Mesenchymal stem cell (in vitro differentiated cells and primary cell): ENCODE measurements around the gene CACNA2D3.
"Not testable (repeated sequence)": the region's sequence is repeated elsewhere in the genome, so short reads cannot be mapped to it uniquely, and the experiment has no call there.

ENCODE experiments used
- DNase-seq: peaks from one replicate; pipeline ENCODE4 v3.0.0-alpha.2; 2013
- H2AFZ ChIP-seq: one replicate; pipeline ENCODE4 v1.6.1; 2013; ENCODE audit warnings: low read depth, mild to moderate bottlenecking, control low read depth, inconsistent platforms, low read length, moderate library complexity
- H2AK5ac ChIP-seq: 2 replicates; pipeline ENCODE4 v1.6.1; 2013; ENCODE audit warnings: low read length, moderate library complexity, mild to moderate bottlenecking, inconsistent platforms; ENCODE audit not compliant: severe bottlenecking
- H2BK120ac ChIP-seq: one replicate; pipeline ENCODE4 v1.6.1; 2013; ENCODE audit warnings: low read depth, mild to moderate bottlenecking, inconsistent platforms, low read length, moderate library complexity
- H2BK12ac ChIP-seq, 2 experiments: one replicate each; pipeline ENCODE4 v1.6.1; 2013; ENCODE audit warnings: inconsistent platforms in 2 of 2, low read length in 2 of 2, mild to moderate bottlenecking in 2 of 2, moderate library complexity in 2 of 2, control low read depth in 1 of 2
- H2BK15ac ChIP-seq: one replicate; pipeline ENCODE4 v1.6.1; 2013; ENCODE audit warnings: mild to moderate bottlenecking, low read depth, inconsistent platforms; ENCODE audit not compliant: poor library complexity, severe bottlenecking
- H2BK5ac ChIP-seq: 2 replicates; pipeline ENCODE4 v1.6.1; 2013; ENCODE audit warnings: low read depth, mild to moderate bottlenecking, low read length, control low read depth, inconsistent platforms; ENCODE audit not compliant: poor library complexity, severe bottlenecking
- H3K14ac ChIP-seq, 2 experiments: one replicate each; pipeline ENCODE4 v1.6.1; 2013; ENCODE audit warnings: inconsistent platforms in 2 of 2, low read length in 2 of 2, control low read depth in 1 of 2, mild to moderate bottlenecking in 1 of 2, moderate library complexity in 1 of 2
- H3K18ac ChIP-seq, 2 experiments: one replicate each; pipeline ENCODE4 v1.6.1; 2013; ENCODE audit warnings: inconsistent platforms in 2 of 2, low read length in 2 of 2, control low read depth in 1 of 2, low read depth in 1 of 2, mild to moderate bottlenecking in 1 of 2
- H3K23ac ChIP-seq, 2 experiments: one replicate each; pipeline ENCODE4 v1.6.1; 2013; ENCODE audit warnings: inconsistent platforms in 2 of 2, low read length in 2 of 2, mild to moderate bottlenecking in 2 of 2, moderate library complexity in 2 of 2, control low read depth in 1 of 2
- H3K27ac ChIP-seq: 2 replicates; pipeline ENCODE4 v1.5.1; 2013; ENCODE audit warnings: mild to moderate bottlenecking, moderate library complexity, low read length, control low read depth, inconsistent platforms; ENCODE audit not compliant: poor library complexity, severe bottlenecking
- H3K27me3 ChIP-seq, 2 experiments: 2 replicates each; pipeline versions ENCODE4 v1.6.1 to v1.7.0; 2013; ENCODE audit warnings: low read length in 2 of 2, mild to moderate bottlenecking in 2 of 2, moderate library complexity in 2 of 2, control low read depth in 1 of 2, inconsistent platforms in 1 of 2; ENCODE audit not compliant: control insufficient read depth in 1 of 2, insufficient read depth in 1 of 2
- H3K36me3 ChIP-seq, 2 experiments: 2 replicates each; pipeline versions ENCODE4 v1.6.1 to v1.7.0; 2013; ENCODE audit warnings: low read length in 2 of 2, control low read depth in 1 of 2, inconsistent platforms in 1 of 2, low read depth in 1 of 2, mild to moderate bottlenecking in 1 of 2; ENCODE audit not compliant: insufficient read depth in 2 of 2, control insufficient read depth in 1 of 2
- H3K4ac ChIP-seq, 2 experiments: one replicate each; pipeline ENCODE4 v1.6.1; 2013; ENCODE audit warnings: inconsistent platforms in 2 of 2, low read length in 2 of 2, mild to moderate bottlenecking in 2 of 2, moderate library complexity in 2 of 2, control low read depth in 1 of 2, low read depth in 1 of 2
- H3K4me1 ChIP-seq: 2 replicates; pipeline ENCODE4 v1.6.1; 2013; ENCODE audit warnings: low read depth, low read length, control low read depth; ENCODE audit not compliant: control insufficient read depth, insufficient read depth
- H3K4me2 ChIP-seq: 2 replicates; pipeline ENCODE4 v1.6.1; 2013; ENCODE audit warnings: low read length, mild to moderate bottlenecking, inconsistent platforms; ENCODE audit not compliant: poor library complexity, severe bottlenecking
- H3K4me3 ChIP-seq, 2 experiments: 2 replicates each; pipeline versions ENCODE4 v1.5.1 to v1.7.0; 2013; ENCODE audit warnings: low read length in 2 of 2, mild to moderate bottlenecking in 2 of 2, control low read depth in 1 of 2, low read depth in 1 of 2; ENCODE audit not compliant: insufficient read depth in 1 of 2
- H3K79me1 ChIP-seq: replicated peaks from 2 replicates; pipeline ENCODE4 v1.6.1; 2013; ENCODE audit warnings: mild to moderate bottlenecking, control low read depth, low read length, inconsistent platforms; ENCODE audit not compliant: poor library complexity, severe bottlenecking
- H3K9ac ChIP-seq: 2 replicates; pipeline ENCODE4 v1.7.0; 2013; ENCODE audit warnings: mild to moderate bottlenecking, low read length, moderate library complexity
- H3K9me3 ChIP-seq: 2 replicates; pipeline ENCODE4 v1.7.0; 2013; ENCODE audit warnings: mild to moderate bottlenecking, low read length; ENCODE audit not compliant: control insufficient read depth
- H4K8ac ChIP-seq: one replicate; pipeline ENCODE4 v1.6.1; 2013; ENCODE audit warnings: inconsistent platforms, mild to moderate bottlenecking, low read length, moderate library complexity
- H4K91ac ChIP-seq: one replicate; pipeline ENCODE4 v1.6.1; 2013; ENCODE audit warnings: mild to moderate bottlenecking, low read length, inconsistent platforms
- WGBS: methylation state at CpG from one replicate; pipeline ENCODE4 v1.1.7; 2013; ENCODE audit warnings: mixed read lengths; 5-methylcytosine and 5-hydroxymethylcytosine counted together

Gene CACNA2D3

GRCh38 chr3:54447427-54447826, 325.1 kb downstream of the CACNA2D3 start:
- Histone ChIP-seq H4K91ac (no peak overlapping the region), H2BK12ac (no peak overlapping the region), H3K4me1 (no peaks in the 10 kb centered on the region), H3K27me3 (no peaks in the 10 kb centered on the region), H2BK5ac (no peak overlapping the region), H3K18ac (no peak overlapping the region), H2BK15ac (no peak overlapping the region), H3K36me3 (no peaks in the 10 kb centered on the region), H3K4ac (no peak overlapping the region), H2BK120ac (no peak overlapping the region), H4K8ac (no peak overlapping the region), H3K9ac (no peak overlapping the region), H3K14ac (no peak overlapping the region), H3K4me2 (no peak overlapping the region), H2AFZ (no peak overlapping the region), H3K4me3 (no peak overlapping the region), H3K79me1 (no peaks in the 10 kb centered on the region), H3K27ac (no peak overlapping the region), H3K9me3 (peaks cover 2% of the 10 kb centered on the region), H2AK5ac (no peak overlapping the region), H3K23ac (no peak overlapping the region)
- DNase-seq: peak; percentile 13
- WGBS: 25% methylated on average over 2 of the region's 2 CpGs

DNA sequence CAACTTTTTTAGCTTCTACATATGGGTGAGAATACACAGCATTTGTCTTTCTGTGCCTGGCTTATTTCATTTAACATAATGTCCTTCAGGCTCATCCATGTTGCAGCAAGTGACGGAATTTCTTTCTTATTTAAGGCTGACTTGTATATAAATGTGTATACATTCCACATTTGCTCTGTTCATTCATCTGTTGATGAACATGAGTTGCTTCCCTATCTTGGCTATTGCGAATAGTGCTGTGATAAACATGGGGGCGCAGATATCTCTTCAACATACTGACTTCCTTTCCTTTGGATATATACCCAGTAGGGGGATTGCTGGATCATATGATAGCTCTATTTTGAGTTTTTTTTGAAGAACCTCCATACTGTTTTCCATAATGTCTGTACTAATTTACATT, 332.5 kb downstream of the CACNA2D3 start:
- Histone ChIP-seq H2AK5ac (no peak overlapping the region), H2BK15ac (no peak overlapping the region), H2BK12ac (no peak overlapping the region), H2BK5ac (no peak overlapping the region), H3K79me1 (no peaks in the 10 kb centered on the region), H3K18ac (no peak overlapping the region), H3K36me3 (no peaks in the 10 kb centered on the region), H3K4me2 (no peak overlapping the region), H3K4me3 (no peak overlapping the region), H3K9ac (no peak overlapping the region), H2AFZ (no peak overlapping the region), H3K23ac (no peak overlapping the region), H3K9me3 (peaks cover 29% of the 10 kb centered on the region), H2BK120ac (no peak overlapping the region), H3K4ac (no peak overlapping the region), H3K27ac (no peak overlapping the region), H3K4me1 (no peaks in the 10 kb centered on the region), H3K27me3 (no peaks in the 10 kb centered on the region), H3K14ac (no peak overlapping the region), H4K91ac (no peak overlapping the region), H4K8ac (no peak overlapping the region)
- DNase-seq: no peak
- WGBS: 100% methylated on average over 1 of the region's 3 CpGs

- Histone ChIP-seq H3K79me1 (no peaks in the 10 kb centered on the region), H3K9ac (no peak overlapping the region), H3K27ac (no peak overlapping the region), H2BK120ac (no peak overlapping the region), H3K4me3 (no peak overlapping the region), H3K4ac (no peak overlapping the region), H3K27me3 (no peaks in the 10 kb centered on the region), H3K9me3 (peaks cover 29% of the 10 kb centered on the region), H2AK5ac (no peak overlapping the region), H4K8ac (no peak overlapping the region), H3K14ac (no peak overlapping the region), H3K4me2 (no peak overlapping the region), H2BK12ac (no peak overlapping the region), H2AFZ (no peak overlapping the region), H4K91ac (no peak overlapping the region), H2BK15ac (no peak overlapping the region), H3K18ac (no peak overlapping the region), H3K36me3 (no peaks in the 10 kb centered on the region), H3K23ac (no peak overlapping the region), H2BK5ac (no peak overlapping the region), H3K4me1 (no peaks in the 10 kb centered on the region)
- no CpG with 5 or more reads among the region's 2 CpGs for WGBS
- no peak for DNase-seq
Measured at GRCh38 chr3:54458357-54458756, 336.0 kb downstream of the CACNA2D3 start.

GRCh38 chr3:54464554-54464953, 342.2 kb downstream of the CACNA2D3 start:
- H2BK15ac ChIP-seq, H3K18ac ChIP-seq, H3K79me1 ChIP-seq, H3K4me2 ChIP-seq, H3K14ac ChIP-seq, H3K4ac ChIP-seq, H3K27ac ChIP-seq, H3K36me3 ChIP-seq, H3K27me3 ChIP-seq, H2AK5ac ChIP-seq, H2BK120ac ChIP-seq, H3K9ac ChIP-seq, H3K4me1 ChIP-seq, H2BK5ac ChIP-seq, DNase-seq, H3K4me3 ChIP-seq, H4K91ac ChIP-seq, H2AFZ ChIP-seq, H2BK12ac ChIP-seq, H4K8ac ChIP-seq, H3K23ac ChIP-seq: not testable (repeated sequence)
- WGBS: 93% methylated on average over 23 of the region's 23 CpGs
- peaks cover 13% of the 10 kb centered on the region for H3K9me3 ChIP-seq
